ENCODE results near the gene CACHD1.

The CACHD1 gene
- 0.78 to 1.8 reads per million in 2 experiments for total RNA-seq

GRCh38 chr1:64469977-64470664 lies at the start of gene CACHD1:
TSS of gene CACHD1 (plus strand) at chr1:64470129. CDS start at chr1:64470745, 616 bp downstream.
- peak; percentile 24 for DNase-seq (ENCODE audit: low read depth)

- no peak for DNase-seq (ENCODE audit: low read depth)
These were observed 48.6 kb upstream of the CACHD1 start for GRCh38 chr1:64421377-64421776.

- no peak for DNase-seq (ENCODE audit: low read depth)
These were observed 46.4 kb upstream of the CACHD1 start for GRCh38 chr1:64423526-64423925.

- DNase-seq (ENCODE audit: low read depth), result no peak
These were observed 45.5 kb upstream of the CACHD1 start for GRCh38 chr1:64424412-64424811.

GRCh38 chr1:64425521-64425920 lies 44.4 kb upstream of the CACHD1 start:
- no peak for DNase-seq (ENCODE audit: low read depth)

- DNase-seq (ENCODE audit: low read depth), result no peak
These were observed 43.2 kb upstream of the CACHD1 start for GRCh38 chr1:64426681-64427080.

GRCh38 chr1:64427879-64428278 lies 42.0 kb upstream of the CACHD1 start:
- DNase-seq (ENCODE audit: low read depth), result no peak

GRCh38 chr1:64433308-64433707 lies 36.6 kb upstream of the CACHD1 start:
- DNase-seq (ENCODE audit: low read depth), result no peak

GRCh38 chr1:64433747-64434146 lies 36.2 kb upstream of the CACHD1 start:
- no peak for DNase-seq (ENCODE audit: low read depth)

- no peak for DNase-seq (ENCODE audit: low read depth)
These were observed 34.9 kb upstream of the CACHD1 start for GRCh38 chr1:64435000-64435399.

GRCh38 chr1:64437453-64437852 lies 32.5 kb upstream of the CACHD1 start:
- DNase-seq (ENCODE audit: low read depth), result no peak

GRCh38 chr1:64440183-64440826 lies 29.6 kb upstream of the CACHD1 start:
- no peak for DNase-seq (ENCODE audit: low read depth)

- no peak for DNase-seq (ENCODE audit: low read depth)
These were observed 18.5 kb upstream of the CACHD1 start for GRCh38 chr1:64451440-64451839.

GRCh38 chr1:64453688-64454087 lies 16.2 kb upstream of the CACHD1 start:
- no peak for DNase-seq (ENCODE audit: low read depth)

- no peak for DNase-seq (ENCODE audit: low read depth)
These were observed 11.0 kb upstream of the CACHD1 start for GRCh38 chr1:64458915-64459314.

GRCh38 chr1:64459743-64460142 lies 10.2 kb upstream of the CACHD1 start:
- DNase-seq (ENCODE audit: low read depth), result no peak

GRCh38 chr1:64466033-64466432 lies 3.9 kb upstream of the CACHD1 start:
- DNase-seq (ENCODE audit: low read depth), result no peak

GRCh38 chr1:64469116-64469976 lies 583 bp upstream of the CACHD1 start:
- no peak for DNase-seq (ENCODE audit: low read depth)

GRCh38 chr1:64470665-64471217 lies 812 bp downstream of the CACHD1 start:
- DNase-seq (ENCODE audit: low read depth), result no peak

GRCh38 chr1:64471218-64472039 lies 1.5 kb downstream of the CACHD1 start:
- DNase-seq (ENCODE audit: low read depth), result no peak

GRCh38 chr1:64472040-64472376 lies 2.1 kb downstream of the CACHD1 start:
- no peak for DNase-seq (ENCODE audit: low read depth)

- DNase-seq (ENCODE audit: low read depth), result no peak
These were observed 2.9 kb downstream of the CACHD1 start for GRCh38 chr1:64472805-64473204.

All from T follicular helper cell (primary cell).